Measurements from ENCODE around the gene FFAR1.

- TF ChIP-seq EZH2 (IDR thresholded peaks at IDR 0.05; ENCODE audit: insufficient read depth, poor library complexity, severe bottlenecking) (no peak), EZH2phosphoT487 (IDR thresholded peaks at IDR 0.05; ENCODE audit: insufficient read depth, low read depth) (no peak)
Observed at GRCh38 chr19:35397064-35397463, 49.4 kb downstream of the FFAR1 start.

Measured in GM23248 (cell line).